Gastroesophageal sphincter (tissue), 4 donors: ENCODE measurements around the gene HPGD. TPM values are rescaled to one million over a fixed set of nuclear protein-coding genes. Genes with fewer than 3 reads are reported as not detected.

Experiments used
- ATAC-seq: fragments of 150-250 bp; one replicate; pipeline ENCODE4 v1.9.1; 2016; ENCODE audit warnings: mild to moderate bottlenecking, moderate library complexity
- H3K27ac ChIP-seq, 4 donors: fragments of 200-600 bp; sonication (generic) in 3 of 4; 1 replicate in 3 of 4; 2 replicates in 1 of 4; pipeline ENCODE4 v1.5.1; 2016 to 2019
- H3K27me3 ChIP-seq: fragments of 200-600 bp; sonication (generic); one replicate; pipeline ENCODE4 v1.5.1; 2019
- H3K36me3 ChIP-seq, 2 donors: fragments of 200-600 bp; sonication (generic); one replicate each; pipeline ENCODE4 v1.5.1; 2019; ENCODE audit warnings: control low read depth in 1 of 2
- H3K4me1 ChIP-seq, 3 donors: fragments of 200-600 bp; sonication (generic); 1 replicate in 2 of 3; 2 replicates in 1 of 3; pipeline ENCODE4 v1.5.1; 2016 to 2019; ENCODE audit warnings: control low read depth in 2 of 3
- H3K4me3 ChIP-seq, 2 donors: fragments of 200-600 bp; sonication (generic); one replicate each; pipeline ENCODE4 v1.5.1; 2019; ENCODE audit warnings: mild to moderate bottlenecking in 1 of 2, moderate library complexity in 1 of 2
- H3K9me3 ChIP-seq, 3 donors: fragments of 200-600 bp; sonication (generic); one replicate each; pipeline ENCODE4 v1.5.1; 2017 to 2019; ENCODE audit warnings: control low read depth in 2 of 3
- CTCF ChIP-seq, 4 experiments: fragments of 200-600 bp in 2 of 4; fragments of 450-650 bp in 2 of 4; sonication (generic) in 1 of 4; IDR thresholded peaks; one replicate each; pipeline ENCODE4 v1.5.1; 2017 to 2019; ENCODE audit warnings: antibody characterized with exemption in 4 of 4, mild to moderate bottlenecking in 2 of 4, moderate library complexity in 2 of 4
- EP300 ChIP-seq: sonication (generic); formaldehyde crosslinking; IDR thresholded peaks from one replicate; pipeline ENCODE4 v1.6.1; 2017; ENCODE audit warnings: antibody characterized with exemption, mild to moderate bottlenecking
- POLR2A ChIP-seq, 2 donors: fragments of 450-650 bp; IDR thresholded peaks; one replicate each; pipeline ENCODE4 v1.6.1; 2017; ENCODE audit warnings: antibody characterized with exemption in 2 of 2, mild to moderate bottlenecking in 2 of 2, moderate library complexity in 1 of 2
- POLR2AphosphoS5 ChIP-seq: sonication (generic); formaldehyde crosslinking; IDR thresholded peaks from one replicate; pipeline ENCODE4 v1.6.1; 2017; ENCODE audit warnings: antibody characterized with exemption
- WGBS, 2 donors: methylation state at CpG; one replicate each; pipeline ENCODE4 v1.1.5; 2018; ENCODE audit warnings: low coverage in 1 of 2; 5-methylcytosine and 5-hydroxymethylcytosine counted together
- total RNA-seq, 4 donors: library from RNA; depleted of rRNA; stranded (reverse); fragments of >200 nt; gene quantifications; one replicate each; pipeline ENCODE4 v1.1.0, GENCODE V29; 2016

HPGD gene
- total RNA-seq, 4 donors from 2014 or later: 22.6 to 178 (median 40.8) TPM

GRCh38 chr4:174521800-174522182 lies 497 bp downstream of the HPGD start:
- ATAC-seq: peak; percentile 13
- WGBS, 2 donors: 0% methylated on average over 1 to 5 of the region's 12 CpGs
- no peaks in the 10 kb centered on the region for H3K9me3 ChIP-seq

GRCh38 chr4:174520660-174521059 lies 1.6 kb downstream of the HPGD start:
- 65 to 73% methylated on average over 1 of the region's 1 CpG for WGBS, 2 donors
- peak; percentile 40 for ATAC-seq
- TF ChIP-seq EP300: no peak
- TF ChIP-seq CTCF (IDR thresholded peaks at IDR 0.05): no peak
- no peak for TF ChIP-seq POLR2A (IDR thresholded peaks at IDR 0.05)
- no peak for TF ChIP-seq POLR2AphosphoS5
- peak overlapping the region in 1 of 2 donors; percentile 72 for H3K4me3 ChIP-seq
- no peaks in the 10 kb centered on the region for H3K9me3 ChIP-seq
- peak overlapping the region in 2 of 4 donors; percentile 44 to 80 for H3K27ac ChIP-seq
- H3K4me1 ChIP-seq: peaks cover 0 to 38% (median 0%) of the 10 kb centered on the region in 3 donors
- no peaks in the 10 kb centered on the region for H3K36me3 ChIP-seq
- no peaks in the 10 kb centered on the region for H3K27me3 ChIP-seq

More at GRCh38 chr4:174521800-174522182, 497 bp downstream of the HPGD start:
- Histone ChIP-seq H3K27ac (peak overlapping the region; percentile 22 to 85 (median 75)), H3K27me3 (no peaks in the 10 kb centered on the region), H3K4me3 (peak overlapping the region; percentile 72 to 79), H3K36me3 (no peaks in the 10 kb centered on the region), H3K4me1 (peaks cover 0 to 38% (median 0%) of the 10 kb centered on the region in 3 donors)
- TF ChIP-seq POLR2AphosphoS5: no peak
- no peak for TF ChIP-seq CTCF (IDR thresholded peaks at IDR 0.05)
- no peak for TF ChIP-seq EP300
- no peak for TF ChIP-seq POLR2A (IDR thresholded peaks at IDR 0.05)

GRCh38 chr4:174517502-174518445 lies 4.5 kb downstream of the HPGD start:
- no peaks in the 10 kb centered on the region for H3K36me3 ChIP-seq
- TF ChIP-seq CTCF (IDR thresholded peaks at IDR 0.05): no peak
- no peak for TF ChIP-seq POLR2A (IDR thresholded peaks at IDR 0.05)
- no peak for TF ChIP-seq EP300
- TF ChIP-seq POLR2AphosphoS5: no peak
- H3K27me3 ChIP-seq: no peaks in the 10 kb centered on the region
- WGBS, 2 donors: 75 to 90% methylated on average over 1 of the region's 1 CpG
- no peaks in the 10 kb centered on the region for H3K9me3 ChIP-seq
- no peak for ATAC-seq
- peak overlapping the region in 2 of 4 donors; percentile 6 to 33 for H3K27ac ChIP-seq
- no peak overlapping the region for H3K4me3 ChIP-seq
- peaks cover 0 to 30% (median 0%) of the 10 kb centered on the region in 3 donors for H3K4me1 ChIP-seq

- no peak overlapping the region for H3K4me3 ChIP-seq
- no peaks in the 10 kb centered on the region for H3K9me3 ChIP-seq
- no peak for ATAC-seq
- H3K4me1 ChIP-seq: peaks cover 0 to 26% (median 0%) of the 10 kb centered on the region in 3 donors
- TF ChIP-seq CTCF (IDR thresholded peaks at IDR 0.05): no peak
- TF ChIP-seq EP300: no peak
- TF ChIP-seq POLR2AphosphoS5: no peak
- no peak for TF ChIP-seq POLR2A (IDR thresholded peaks at IDR 0.05)
- no peak overlapping the region for H3K27ac ChIP-seq
- H3K36me3 ChIP-seq: peaks cover 0 to 3% of the 10 kb centered on the region in 2 donors
- 55 to 56% methylated on average over 1 of the region's 1 CpG for WGBS, 2 donors
- H3K27me3 ChIP-seq: no peaks in the 10 kb centered on the region
Measured at GRCh38 chr4:174516794-174517193, 5.5 kb downstream of the HPGD start.
